MM.1S (cell line): ENCODE results near the gene KIF24.

Experiments
- CTCF ChIP-seq: fragments of 300-600 bp; sonication (generic); IDR thresholded peaks from 2 replicates; pipeline ENCODE4 v1.5.1; 2016; ENCODE audit warnings: antibody characterized with exemption, low read length, mixed read lengths
- EZH2phosphoT487 ChIP-seq: fragments of 300-600 bp; sonication (generic); IDR thresholded peaks from 2 replicates; pipeline ENCODE4 v1.6.1; 2018; ENCODE audit warnings: antibody characterized with exemption, low read length

DNA sequence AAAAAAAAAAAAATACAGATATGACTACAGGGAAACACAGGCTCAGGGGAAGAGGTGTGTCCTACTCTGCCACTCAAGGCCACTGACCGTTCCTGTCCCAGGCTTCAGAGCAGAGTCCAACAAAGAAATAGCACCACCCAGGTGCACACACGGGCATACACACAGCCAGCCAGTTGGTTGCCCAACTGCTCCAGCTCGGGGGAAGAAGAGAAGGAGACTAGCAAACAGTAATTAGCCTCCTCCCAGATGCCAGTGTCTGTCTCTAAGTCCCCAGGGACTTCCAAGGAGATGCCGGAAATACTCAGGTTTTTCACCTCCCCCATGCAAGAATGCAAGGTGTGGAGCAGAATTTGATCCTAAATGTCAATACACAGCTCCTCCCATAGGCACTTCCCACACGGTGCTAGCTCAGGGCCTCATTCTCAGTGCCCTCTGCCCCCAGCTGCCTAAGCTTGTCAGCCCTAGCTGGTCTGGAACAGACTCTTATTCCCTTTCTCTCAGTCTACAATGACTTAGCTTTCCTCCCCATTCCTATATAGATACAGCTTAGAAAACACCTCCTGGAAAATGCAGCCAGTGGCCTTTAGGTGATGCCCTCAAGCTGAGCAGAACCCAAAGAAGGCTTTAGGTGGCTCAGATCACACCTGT lies 46.0 kb upstream of the KIF24 start:
- TF ChIP-seq EZH2phosphoT487 (no peak), CTCF (no peak; the same call in 1 of the 2 replicates)
